Choroid plexus epithelial cell (primary cell): ENCODE results near the gene ANKS4B.

ENCODE experiments used
- DNase-seq: peaks from one replicate; pipeline ENCODE4 v3.0.0-alpha.2; 2010; ENCODE audit warnings: low read depth
- H3K4me3 ChIP-seq: 2 replicates; pipeline ENCODE4 v1.5.1; 2011; ENCODE audit warnings: low read depth, mild to moderate bottlenecking, control low read depth, low read length, moderate library complexity
- CTCF ChIP-seq: conservative IDR thresholded peaks from 2 replicates; pipeline ENCODE4 v1.5.1; 2011; ENCODE audit warnings: low read depth, mild to moderate bottlenecking, control low read depth, inconsistent platforms, low read length, moderate library complexity

ANKS4B gene

GRCh38 chr16:21274172-21274726 is 40.8 kb downstream of the ANKS4B start:
- no peak for DNase-seq
- no peak overlapping the region for H3K4me3 ChIP-seq
- TF ChIP-seq CTCF: no peak

GRCh38 chr16:21275529-21275928 is 42.0 kb downstream of the ANKS4B start:
- H3K4me3 ChIP-seq: no peak overlapping the region
- DNase-seq: no peak
- no peak for TF ChIP-seq CTCF

- H3K4me3 ChIP-seq: no peak overlapping the region
- DNase-seq: no peak
- TF ChIP-seq CTCF: no peak
Measured at GRCh38 chr16:21276090-21276489, 42.6 kb downstream of the ANKS4B start.

- H3K4me3 ChIP-seq: no peak overlapping the region
- TF ChIP-seq CTCF: no peak
- DNase-seq: no peak
Measured at GRCh38 chr16:21277045-21277926, 43.8 kb downstream of the ANKS4B start.

GRCh38 chr16:21277927-21278706 is 44.6 kb downstream of the ANKS4B start, which contains the start of gene CRYM:
TSS of gene CRYM (minus strand) at chr16:21278290. CDS start at chr16:21278251, 39 bp downstream.
- DNase-seq: peak; percentile 24
- peak within 1 kb of the TSS; percentile 43 for H3K4me3 ChIP-seq
- peak; percentile 75 for TF ChIP-seq CTCF

- H3K4me3 ChIP-seq: no peak overlapping the region
- TF ChIP-seq CTCF: no peak
- no peak for DNase-seq
Measured at GRCh38 chr16:21279501-21279900, 46.0 kb downstream of the ANKS4B start.
